GM10847 (cell line): Measurements from ENCODE around the gene RBBP9.

Source experiments
- POLR2A ChIP-seq: IDR thresholded peaks from 2 replicates; pipeline ENCODE4 v1.6.1; 2011; ENCODE audit not compliant: insufficient read length; ENCODE audit errors: extremely low read depth

The RBBP9 gene

GRCh38 chr20:18443886-18444285 is 53.1 kb downstream of the RBBP9 start:
- no peak for TF ChIP-seq POLR2A

GRCh38 chr20:18440403-18440802 is 56.6 kb downstream of the RBBP9 start:
- no peak for TF ChIP-seq POLR2A

- no peak for TF ChIP-seq POLR2A
Measured at GRCh38 chr20:18436847-18437246, 60.2 kb downstream of the RBBP9 start.
